Cardiac fibroblast (primary cell): ENCODE measurements around the gene ABCG8.

Experiments used
- DNase-seq, 2 donors: peaks; one replicate each; pipeline versions ENCODE4 v3.0.0 to v3.0.0-alpha.2; 2010; ENCODE audit warnings: low read depth in 2 of 2
- H3K4me3 ChIP-seq, 2 donors: replicated peaks in 1 of 2; 1 replicate in 1 of 2; 2 replicates in 1 of 2; pipeline ENCODE4 v1.5.1; 2011; ENCODE audit warnings: low read depth in 2 of 2, low read length in 2 of 2, mild to moderate bottlenecking in 2 of 2, moderate library complexity in 1 of 2
- CTCF ChIP-seq: IDR thresholded peaks from one replicate; pipeline ENCODE4 v1.5.1; 2011; ENCODE audit warnings: low read depth, mild to moderate bottlenecking, low read length, inconsistent platforms

The ABCG8 gene

GRCh38 chr2:43798300-43798699, 40.5 kb upstream of the ABCG8 start:
- TF ChIP-seq CTCF, result peak; percentile 24
- H3K4me3 ChIP-seq, result no peak overlapping the region
- peak; percentile 7 to 18 for DNase-seq

- no peak for TF ChIP-seq CTCF
- no peak for DNase-seq
- no peak overlapping the region for H3K4me3 ChIP-seq
Observed at GRCh38 chr2:43800894-43801293, 37.9 kb upstream of the ABCG8 start.

GRCh38 chr2:43802135-43802534, 36.6 kb upstream of the ABCG8 start:
- no peak overlapping the region for H3K4me3 ChIP-seq
- TF ChIP-seq CTCF, result no peak
- DNase-seq, result no peak

DNA sequence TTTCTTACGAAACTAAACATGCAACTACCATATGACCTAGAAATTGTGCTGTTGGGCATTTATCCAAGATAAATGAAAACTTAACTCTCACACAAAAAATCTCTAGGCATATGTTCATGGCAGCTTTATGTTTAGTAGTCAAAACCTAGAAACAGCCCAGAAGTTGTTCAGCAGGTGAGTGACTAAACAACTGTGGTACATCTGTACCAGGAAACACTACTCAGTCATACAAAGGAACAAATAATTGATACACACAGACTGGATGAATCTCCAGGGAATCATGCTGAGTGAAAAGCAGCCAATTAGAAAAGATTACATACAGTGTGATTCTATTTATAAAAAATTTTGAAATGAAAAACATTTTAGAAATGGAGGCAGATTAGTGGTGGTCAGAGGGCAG, 35.7 kb upstream of the ABCG8 start:
- DNase-seq, result peak; percentile 2 to 29
- no peak overlapping the region for H3K4me3 ChIP-seq
- TF ChIP-seq CTCF, result no peak

DNA sequence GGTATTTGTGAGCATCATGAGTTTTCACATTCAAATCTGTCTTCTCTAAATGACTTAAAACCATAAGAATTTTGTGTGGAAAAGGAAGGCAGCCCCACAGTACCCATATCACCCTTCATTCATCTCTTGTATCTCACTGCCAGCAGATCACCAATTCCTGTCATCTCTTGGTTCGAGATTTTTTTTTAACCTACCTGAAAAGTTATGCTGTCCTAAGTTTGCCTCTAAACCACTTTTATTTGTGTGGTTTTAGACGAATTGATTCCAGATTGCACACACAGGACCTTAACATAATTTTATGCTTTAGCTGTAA, 32.1 kb upstream of the ABCG8 start:
- no peak for TF ChIP-seq CTCF

DNA sequence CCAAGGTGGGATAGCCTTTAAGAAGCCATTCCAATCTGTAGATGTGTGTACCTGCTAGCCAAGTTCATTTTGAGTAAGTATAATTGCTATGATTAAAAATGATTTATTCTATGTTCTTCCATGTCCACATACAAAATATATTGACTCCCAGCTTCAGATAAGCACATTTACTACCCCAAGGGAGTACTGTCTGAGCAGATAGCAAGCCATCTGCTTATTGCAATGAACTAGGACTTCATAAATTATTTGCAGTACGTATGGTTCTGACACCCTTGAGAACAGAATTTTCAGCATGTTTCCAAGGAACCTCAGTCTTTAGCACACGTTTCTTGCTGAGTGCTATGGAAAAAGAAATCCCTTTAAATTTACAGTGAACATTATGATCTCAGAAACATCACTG, 28.3 kb upstream of the ABCG8 start:
- no peak overlapping the region for H3K4me3 ChIP-seq
- TF ChIP-seq CTCF, result no peak
- DNase-seq, result no peak

More for the DNA sequence above, 32.1 kb upstream of the ABCG8 start:
- DNase-seq, result no peak
- H3K4me3 ChIP-seq, result no peak overlapping the region

DNA sequence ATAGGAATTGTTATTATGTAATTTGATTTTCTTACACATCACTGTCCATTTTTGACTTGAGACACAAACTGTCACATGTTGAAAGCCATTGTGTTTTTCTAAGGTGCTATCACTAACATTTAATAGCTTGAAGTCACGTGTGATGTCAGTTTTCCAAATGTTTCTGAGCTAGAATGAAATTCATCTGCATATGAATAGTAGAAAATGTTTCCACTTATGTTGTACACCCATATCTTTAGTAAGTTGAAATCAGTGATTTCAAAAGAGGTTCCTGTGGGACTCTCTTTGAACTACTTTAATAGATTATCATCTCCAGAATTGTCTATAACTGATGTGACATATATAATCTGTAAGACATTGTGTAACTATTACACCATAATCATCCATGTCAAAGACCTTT, 27.9 kb upstream of the ABCG8 start:
- no peak overlapping the region for H3K4me3 ChIP-seq
- TF ChIP-seq CTCF, result no peak
- no peak for DNase-seq
